HG02884 (cell line): ENCODE data around the gene ASB1.

Source experiments
- ATAC-seq: cut with Tn5 transposase; IDR thresholded peaks from one replicate; pipeline ENCODE4 v1.9.1; 2021; ENCODE audit warnings: mild to moderate bottlenecking, moderate library complexity; ENCODE audit not compliant: unreplicated experiment

ASB1 gene

GRCh38 chr2:238426568-238427434 lies at the start of gene ASB1:
TSS of gene ASB1 (plus strand) at chr2:238426927. CDS start at chr2:238427071, 144 bp downstream.
- peak; percentile 83 for ATAC-seq

DNA sequence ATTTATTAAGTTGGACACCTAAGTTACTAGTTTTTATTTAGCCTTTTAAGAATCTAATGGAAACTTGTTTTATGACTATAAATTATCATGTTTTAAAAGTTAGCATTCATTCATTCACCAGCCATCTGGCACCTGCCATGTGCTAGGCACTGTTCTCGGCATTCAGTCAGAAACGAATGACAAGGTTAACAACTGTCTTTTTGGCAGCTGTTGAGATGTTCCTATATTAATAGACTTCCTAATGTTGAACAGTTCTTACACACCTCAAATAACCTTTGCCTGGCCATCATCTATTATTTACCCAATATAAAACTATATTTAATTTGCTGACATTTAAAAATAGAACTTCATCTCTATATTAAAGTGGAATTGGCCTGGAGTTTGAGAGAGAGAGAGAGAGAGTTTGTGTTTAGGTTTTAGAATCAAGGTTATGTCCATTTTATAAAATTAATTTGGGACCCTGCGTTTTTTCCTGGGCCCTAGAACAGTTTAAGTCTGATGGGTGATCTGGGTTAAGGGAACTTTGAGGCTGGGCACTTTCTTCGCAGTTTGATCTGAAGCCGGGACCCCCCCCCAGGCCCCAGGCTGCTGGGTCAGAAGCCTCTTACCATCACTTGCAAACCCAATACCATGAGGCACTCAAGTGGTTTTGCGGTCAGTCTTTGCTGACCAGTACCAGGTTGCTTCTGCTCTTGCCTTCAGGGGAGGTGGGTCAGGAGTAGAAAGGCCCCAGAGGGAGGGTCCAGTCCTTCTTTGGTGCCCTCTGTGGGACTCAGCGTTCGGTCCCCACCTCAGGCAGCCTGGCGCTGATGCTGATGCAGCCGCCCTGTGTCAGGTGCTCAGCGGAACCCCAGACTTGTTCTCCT lies 48.3 kb upstream of the ASB1 start:
- ATAC-seq = no peak

GRCh38 chr2:238379096-238379810 lies 47.5 kb upstream of the ASB1 start:
- no peak for ATAC-seq

DNA sequence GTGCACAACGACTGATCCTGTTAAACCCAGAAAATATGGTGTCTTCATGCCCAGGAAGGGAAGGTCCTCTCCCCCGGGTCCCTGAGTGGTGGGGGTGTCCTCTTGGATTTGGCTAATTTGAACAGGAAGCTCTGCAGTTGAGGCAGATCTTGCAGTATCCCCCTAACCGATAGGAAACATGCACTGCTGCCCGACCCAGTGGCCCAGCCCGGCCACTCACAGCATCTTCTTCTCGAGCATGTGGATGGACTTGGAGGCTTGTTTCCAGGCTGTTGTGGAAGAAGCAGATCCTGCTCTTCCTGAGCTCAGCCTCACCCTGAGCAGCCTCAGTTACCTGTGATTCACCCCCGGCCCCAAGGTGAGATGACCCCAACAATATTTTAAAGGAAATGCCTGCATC lies 46.4 kb upstream of the ASB1 start:
- no peak for ATAC-seq

GRCh38 chr2:238380785-238381184 lies 45.9 kb upstream of the ASB1 start:
- no peak for ATAC-seq

- ATAC-seq = no peak
Measured at GRCh38 chr2:238381341-238382115, 45.2 kb upstream of the ASB1 start.

DNA sequence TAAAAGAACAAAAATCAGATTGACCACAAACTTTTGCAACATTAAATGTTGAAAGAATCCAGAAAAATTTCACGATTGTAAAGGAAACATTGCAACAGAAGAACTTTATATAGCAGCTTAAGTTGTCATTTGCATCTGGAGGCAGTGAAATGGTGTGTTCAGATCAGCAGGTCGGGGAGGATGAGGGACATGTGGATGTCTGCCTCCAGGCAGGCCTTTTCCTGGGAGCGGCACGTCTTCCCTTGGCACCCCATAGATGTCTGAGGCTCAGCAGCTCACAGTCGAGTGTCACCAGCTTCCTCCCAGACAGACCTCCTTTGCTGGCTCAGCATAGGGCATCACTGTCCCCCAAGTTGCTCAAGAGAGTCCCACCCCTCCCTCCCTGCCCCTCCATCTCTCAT lies 44.3 kb upstream of the ASB1 start:
- ATAC-seq = no peak

DNA sequence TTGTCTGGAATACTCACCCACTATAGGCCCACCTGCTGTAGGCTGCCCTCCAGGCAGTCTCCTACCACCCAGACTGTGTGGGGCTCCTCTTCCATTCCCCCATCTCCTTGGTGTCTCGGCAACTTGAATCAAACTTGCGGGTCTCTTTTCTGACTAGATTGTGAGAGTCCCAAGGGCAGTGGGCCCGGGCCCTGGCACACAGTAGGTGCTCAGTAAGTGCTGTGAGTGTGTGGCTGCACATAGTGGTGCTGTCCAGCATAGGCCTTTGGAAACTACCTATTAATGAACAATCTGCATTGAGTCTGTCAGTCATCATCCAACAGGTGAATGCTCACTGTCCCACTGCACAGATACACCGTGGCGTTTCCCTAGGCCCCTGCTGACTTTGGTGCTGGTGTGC lies 43.6 kb upstream of the ASB1 start:
- no peak for ATAC-seq

GRCh38 chr2:238383743-238384380 lies 42.9 kb upstream of the ASB1 start:
- ATAC-seq = no peak

GRCh38 chr2:238387332-238387731 lies 39.4 kb upstream of the ASB1 start:
- ATAC-seq = no peak

DNA sequence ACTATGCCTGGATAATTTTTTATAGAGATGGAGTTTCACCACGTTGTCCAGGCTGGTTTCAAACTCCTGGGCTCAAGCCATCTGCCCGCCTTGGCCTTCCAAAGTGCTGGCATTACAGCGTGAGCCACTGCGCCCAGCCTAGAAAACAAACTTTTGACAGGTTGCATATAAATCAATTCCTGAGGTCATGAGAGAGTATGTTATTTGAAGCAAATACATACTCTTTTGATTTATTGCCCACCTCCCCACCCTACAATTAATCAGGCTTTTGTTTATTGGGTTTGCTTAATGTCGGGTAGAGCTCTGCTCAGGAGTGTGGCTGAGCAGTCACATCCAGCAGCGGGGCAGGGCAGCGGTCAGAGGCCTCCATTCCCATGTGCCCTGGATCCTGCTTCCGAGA lies 37.9 kb upstream of the ASB1 start:
- ATAC-seq = no peak

GRCh38 chr2:238389988-238390589 lies 36.6 kb upstream of the ASB1 start:
- no peak for ATAC-seq

DNA sequence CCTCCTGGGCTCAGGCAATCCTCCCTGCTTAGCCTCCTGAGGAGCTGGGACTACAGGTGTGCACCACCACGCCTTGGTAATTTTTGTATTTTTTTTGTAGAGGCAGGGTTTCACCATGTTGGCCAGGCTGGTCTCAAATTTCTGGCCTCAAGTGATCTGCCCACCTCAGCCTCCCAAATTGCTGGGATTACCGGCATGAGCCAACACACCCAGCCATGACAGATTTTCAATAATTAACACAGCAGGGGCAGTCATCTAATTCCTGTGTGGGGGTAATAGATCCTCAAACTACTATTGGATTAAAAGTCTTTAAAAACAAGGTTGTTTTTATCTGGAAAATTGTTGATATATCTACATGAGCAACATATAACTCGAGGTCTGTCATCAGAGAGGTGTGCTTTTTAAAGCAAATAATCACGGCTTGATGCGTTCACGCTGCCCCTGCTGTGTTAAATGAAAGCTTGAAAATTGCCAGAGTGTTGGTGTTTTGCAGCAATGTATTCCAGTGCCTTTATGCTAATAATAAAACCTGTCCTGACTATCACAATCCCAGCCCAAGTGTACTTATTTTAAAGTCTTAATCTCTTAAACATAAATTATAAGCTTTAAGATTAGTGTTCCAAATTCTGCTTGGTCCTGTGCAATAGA lies 35.6 kb upstream of the ASB1 start:
- ATAC-seq = no peak

DNA sequence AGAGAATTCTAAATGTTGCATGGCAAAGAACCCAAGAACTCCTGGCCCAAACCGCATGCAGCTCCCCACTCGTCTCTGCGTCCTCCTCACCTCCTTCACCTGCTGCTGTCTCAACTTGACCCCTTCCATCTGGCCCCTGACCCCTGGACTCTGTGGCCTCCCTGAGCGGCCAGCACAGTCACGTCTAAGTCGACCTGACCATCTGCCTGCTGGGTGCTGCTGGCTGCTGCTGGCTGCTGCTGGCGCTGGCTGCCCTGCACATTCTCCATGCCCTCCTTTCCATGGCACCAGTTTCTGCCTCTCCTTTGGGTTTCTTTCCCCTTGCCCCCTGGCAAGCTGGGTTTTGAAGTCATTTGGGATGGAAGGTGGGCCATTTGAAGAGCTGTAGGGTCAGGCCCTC lies 30.1 kb upstream of the ASB1 start:
- no peak for ATAC-seq

DNA sequence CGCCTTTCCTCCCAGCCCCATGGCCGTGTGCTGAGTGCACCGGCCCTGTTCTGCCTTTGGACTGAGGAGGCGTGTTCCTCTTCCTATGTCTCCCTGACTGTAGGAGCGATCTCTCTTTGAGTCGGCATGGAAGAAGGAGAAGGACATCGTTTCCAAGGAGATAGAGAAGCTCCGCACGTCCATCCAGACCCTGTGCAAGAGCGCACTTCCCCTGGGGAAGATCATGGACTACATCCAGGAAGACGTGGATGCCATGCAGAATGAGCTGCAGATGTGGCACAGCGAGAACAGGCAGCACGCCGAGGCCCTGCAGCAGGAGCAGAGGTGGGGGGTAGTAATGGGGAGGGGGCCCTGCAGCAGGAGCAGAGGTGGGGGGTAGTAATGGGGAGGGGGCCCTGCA lies 29.4 kb upstream of the ASB1 start:
- no peak for ATAC-seq

DNA sequence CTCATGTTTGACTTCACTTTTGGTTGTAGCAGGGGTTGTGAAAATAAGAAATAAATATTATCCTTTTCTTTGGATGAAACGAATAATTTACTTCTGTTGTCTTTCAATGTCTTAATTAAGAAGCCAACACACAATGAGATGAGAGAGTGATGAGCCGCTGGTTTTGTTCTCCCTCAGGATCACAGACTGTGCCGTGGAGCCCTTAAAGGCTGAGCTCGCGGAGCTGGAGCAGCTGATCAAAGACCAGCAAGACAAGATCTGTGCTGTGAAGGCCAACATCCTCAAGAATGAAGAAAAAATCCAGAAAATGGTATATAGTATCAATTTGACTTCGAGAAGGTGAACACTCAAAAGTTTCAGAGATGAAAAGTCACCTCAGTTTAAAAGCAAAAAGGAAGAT lies 28.1 kb upstream of the ASB1 start:
- no peak for ATAC-seq

DNA sequence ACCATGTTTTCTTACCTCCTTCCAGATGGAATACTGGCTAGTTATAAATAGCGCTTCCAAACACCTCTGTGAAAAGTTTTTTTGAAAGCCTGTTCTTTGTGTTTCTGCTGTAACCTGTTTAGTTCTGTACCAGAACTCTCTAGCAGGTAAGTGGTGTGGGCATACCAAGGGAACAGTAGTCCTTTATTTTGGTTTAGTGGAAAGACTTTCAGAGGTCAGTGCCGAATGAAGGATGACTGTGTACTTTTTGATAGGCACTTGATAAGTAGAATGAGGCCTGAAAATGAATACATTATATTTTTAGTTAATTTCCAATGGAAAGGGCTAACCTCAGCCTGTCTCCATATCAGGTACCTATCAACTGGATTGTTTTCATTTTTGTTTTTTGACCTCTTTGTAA lies 27.6 kb upstream of the ASB1 start:
- no peak for ATAC-seq

GRCh38 chr2:238401551-238401950 lies 25.2 kb upstream of the ASB1 start:
- no peak for ATAC-seq
